Stimulated activated CD4-positive, alpha-beta T cell treated with anti-CD3 and anti-CD28 coated beads, Interleukin-2, amount 100 ng/mL, for 48 hours (primary cell): Measurements from ENCODE around the gene UNC50.
"Not testable (repeated sequence)": the region's sequence is repeated elsewhere in the genome, so short reads cannot be mapped to it uniquely, and the experiment has no call there.

ENCODE experiments used
- DNase-seq, 2 donors: peaks; one replicate each; pipeline ENCODE4 v3.0.0-alpha.2; 2020

The UNC50 gene

DNA sequence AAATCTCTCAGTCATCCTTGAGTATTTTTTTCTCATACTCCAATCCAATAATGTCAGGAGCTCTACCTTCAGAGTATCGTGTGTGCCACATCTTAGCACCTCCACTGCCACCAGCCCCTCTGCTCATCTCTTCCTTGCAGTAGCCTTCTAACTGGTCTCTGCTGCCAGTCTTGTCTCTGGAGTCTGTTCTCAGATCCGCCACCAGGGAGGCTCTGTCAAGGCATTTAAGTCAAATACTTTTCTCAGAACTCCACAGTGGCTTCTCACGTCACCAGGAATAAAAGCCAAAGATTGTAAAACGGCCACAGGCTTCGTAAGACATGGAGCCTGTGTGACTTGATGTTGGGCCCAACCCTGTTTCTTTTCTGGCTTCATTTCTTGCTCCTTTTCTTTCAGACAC lies 7.1 kb downstream of the UNC50 start:
- DNase-seq = no peak

DNA sequence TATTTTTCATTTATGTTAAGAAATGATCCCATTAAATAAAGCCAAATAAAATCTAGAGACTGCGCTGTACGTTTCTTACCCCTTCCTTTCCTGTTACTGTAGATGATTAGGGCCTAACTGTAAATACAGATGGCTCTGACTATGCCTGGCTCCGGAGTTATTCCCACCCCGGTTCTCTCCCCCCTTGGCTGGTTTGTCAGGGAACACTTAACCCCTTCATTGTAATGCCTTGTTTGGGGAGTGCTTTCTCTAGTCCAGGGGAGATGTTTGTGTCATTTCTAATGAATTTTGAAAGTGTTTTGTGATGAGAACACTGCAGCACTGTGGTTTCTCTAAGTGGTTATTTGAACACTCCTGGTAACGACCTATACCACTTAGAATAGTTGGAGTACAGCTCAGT lies 8.8 kb downstream of the UNC50 start:
- no peak for DNase-seq

DNA sequence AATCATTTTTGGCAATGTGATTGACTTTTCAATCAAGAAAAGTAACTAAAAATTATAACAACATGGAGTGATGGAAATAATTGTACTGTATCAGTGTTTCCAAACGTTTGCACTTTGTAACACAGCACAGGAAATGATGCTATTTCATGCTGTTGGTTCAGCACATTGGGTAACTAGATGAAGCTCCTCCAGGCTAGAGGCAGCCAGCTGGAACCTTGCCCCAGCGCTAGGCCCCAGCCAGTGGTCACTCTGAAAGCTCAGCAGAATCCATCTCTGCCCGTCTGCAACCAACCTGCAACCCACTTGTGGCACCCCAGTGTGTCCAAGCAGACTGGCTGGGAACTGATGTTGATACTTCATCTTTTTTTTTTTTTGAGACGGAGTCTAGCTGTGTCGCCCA lies 15.3 kb downstream of the UNC50 start:
- DNase-seq = no peak

DNA sequence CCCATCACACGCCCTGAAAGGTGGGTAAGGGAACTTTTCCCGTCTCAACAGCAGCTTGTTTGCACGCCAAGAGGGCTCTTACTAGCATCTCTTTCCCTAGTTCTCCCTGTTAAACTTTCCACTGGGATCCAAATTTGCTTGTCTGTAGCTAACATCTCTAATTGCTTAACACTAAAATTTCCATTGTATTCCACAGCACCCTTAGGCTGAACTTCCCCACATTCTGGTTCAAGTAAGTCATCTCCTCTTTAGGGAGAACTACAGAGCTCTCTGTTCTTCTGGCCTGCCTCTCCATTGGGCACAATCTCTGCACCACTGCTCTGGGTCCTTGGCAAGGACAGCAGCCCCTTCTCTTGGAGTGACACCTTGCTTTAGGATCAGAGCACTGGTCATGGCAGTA lies 24.0 kb downstream of the UNC50 start:
- no peak for DNase-seq

DNA sequence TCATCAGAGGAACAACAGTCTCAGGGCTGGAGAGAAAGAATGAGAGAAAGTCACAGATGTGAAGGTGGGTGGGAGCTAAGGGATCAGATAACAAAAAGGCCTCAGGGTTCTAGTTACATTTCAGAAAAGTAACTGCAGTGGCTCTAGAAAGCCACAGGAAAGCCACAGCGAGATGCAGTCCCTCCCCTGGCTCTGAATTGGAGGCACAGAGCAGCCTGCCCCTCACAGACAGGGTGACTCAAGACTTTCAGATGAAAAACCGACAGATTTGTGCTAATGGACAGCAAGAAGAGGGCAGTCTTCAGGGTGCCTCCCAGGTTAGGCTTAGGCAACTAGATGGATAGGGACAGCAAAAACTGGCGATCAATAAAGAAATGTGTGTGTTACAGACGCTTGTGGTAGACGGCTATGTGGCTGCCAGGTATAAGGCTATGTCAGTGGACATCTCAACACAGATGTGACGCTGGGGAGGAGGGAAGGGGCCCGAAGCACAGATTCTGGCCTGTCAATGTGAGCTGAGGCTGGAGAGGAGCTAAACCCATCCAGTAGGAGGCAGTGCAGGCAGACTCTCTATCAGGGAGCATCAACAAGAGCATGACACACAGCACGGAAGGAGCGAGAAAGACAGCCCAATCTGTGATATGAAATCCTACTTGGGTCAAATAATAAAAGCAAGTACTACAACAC lies 26.2 kb downstream of the UNC50 start:
- DNase-seq = peak; percentile 45 to 54

DNA sequence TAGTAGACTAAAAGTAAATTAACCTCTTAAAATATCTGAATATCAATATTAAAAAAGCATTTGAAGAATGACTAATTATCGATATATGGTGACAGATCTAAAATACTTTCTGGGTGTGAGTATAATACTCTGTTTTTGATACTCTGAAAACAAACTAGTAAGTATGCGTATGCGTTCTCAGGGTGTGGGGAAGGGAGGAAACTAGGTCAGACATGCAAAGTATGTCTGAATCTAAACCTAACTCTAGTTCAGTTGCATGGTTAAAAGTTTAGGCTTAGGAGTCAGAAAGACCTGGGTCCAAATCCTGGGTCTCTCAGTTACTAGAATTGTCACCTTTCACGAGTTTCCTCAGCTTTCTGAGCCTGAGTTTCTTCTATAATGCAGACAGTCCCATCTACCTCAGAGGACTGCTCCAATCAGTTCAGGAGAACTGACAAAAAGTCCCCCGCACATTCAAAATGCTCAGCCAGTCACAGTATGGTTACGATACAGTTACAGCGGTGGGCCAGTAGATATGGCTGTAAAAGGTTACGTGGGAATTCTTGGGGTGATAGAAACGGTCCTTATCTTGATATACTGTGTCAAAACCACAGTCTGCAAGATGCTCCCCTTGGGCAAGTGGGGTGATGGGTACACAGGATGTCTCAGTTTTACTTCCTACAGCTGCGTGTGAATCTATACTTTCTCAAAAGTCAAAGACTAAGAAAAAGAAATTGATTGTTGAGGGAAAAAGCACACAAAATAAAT lies 29.2 kb downstream of the UNC50 start:
- peak; percentile 23 to 41 for DNase-seq

DNA sequence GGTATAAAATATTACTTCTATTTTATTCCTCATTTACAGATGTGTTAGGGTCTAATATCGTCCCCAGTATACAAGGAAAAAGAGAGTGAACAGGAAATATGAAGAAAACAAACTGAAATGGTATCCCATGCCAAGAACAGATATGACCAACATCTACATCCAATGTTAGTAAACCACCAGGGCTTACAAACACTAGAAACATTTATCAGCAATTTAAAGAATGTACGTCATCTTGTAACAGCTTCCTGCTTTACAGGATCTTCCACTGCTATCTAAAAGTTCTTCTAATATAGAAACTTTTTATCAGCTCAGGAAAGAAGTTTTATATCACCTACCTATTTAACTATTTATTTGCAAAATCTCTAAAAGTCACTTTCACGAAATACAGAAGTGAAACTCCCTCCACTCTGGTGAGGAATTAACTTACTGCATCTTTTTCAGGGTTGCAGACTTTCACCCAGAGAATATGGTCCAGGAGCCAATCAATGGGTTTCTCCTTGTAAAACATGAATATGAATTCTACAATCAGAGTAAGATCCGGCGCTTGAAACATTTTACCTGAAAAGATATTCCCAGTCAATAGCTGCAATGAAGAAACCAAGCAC lies 35.2 kb downstream of the UNC50 start:
- no peak for DNase-seq

DNA sequence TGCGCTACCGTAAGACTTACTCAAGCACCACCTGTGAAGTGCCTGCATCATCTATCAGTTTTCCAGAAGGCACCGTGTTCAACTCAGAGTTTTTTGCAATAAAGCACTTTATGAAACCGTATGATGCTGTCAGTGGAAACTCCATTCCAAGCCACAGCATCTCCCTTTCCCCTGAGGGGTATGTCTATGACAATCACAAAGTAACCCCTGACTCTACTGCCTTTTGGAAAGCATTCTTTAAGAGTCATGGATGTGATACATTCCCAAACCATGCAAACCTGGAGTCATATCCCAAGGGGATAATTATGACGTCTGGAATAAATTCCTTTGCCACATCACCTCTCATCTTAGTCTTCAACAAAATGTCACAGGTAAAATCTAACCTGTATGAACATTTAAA lies 39.2 kb downstream of the UNC50 start:
- no peak for DNase-seq

DNA sequence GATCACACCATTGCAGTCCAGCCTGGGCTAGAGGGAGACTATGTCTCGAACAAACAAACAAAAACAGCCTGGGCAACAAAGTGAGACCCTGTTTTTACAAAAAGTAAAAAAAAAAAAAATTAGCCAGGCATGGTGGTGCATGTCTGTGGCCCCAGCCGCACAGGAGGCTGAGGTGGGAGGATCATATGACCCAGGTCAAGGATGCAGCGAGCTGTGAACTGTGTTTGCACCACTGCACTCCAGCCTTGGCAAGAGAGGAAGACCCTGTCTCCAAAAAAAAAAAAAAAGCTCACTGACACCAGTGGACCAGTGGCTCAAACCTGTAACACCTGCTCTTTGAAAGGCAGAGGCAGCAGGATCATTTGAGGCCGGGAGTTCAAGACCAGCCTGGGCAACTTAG lies 40.1 kb downstream of the UNC50 start:
- DNase-seq = no peak

DNA sequence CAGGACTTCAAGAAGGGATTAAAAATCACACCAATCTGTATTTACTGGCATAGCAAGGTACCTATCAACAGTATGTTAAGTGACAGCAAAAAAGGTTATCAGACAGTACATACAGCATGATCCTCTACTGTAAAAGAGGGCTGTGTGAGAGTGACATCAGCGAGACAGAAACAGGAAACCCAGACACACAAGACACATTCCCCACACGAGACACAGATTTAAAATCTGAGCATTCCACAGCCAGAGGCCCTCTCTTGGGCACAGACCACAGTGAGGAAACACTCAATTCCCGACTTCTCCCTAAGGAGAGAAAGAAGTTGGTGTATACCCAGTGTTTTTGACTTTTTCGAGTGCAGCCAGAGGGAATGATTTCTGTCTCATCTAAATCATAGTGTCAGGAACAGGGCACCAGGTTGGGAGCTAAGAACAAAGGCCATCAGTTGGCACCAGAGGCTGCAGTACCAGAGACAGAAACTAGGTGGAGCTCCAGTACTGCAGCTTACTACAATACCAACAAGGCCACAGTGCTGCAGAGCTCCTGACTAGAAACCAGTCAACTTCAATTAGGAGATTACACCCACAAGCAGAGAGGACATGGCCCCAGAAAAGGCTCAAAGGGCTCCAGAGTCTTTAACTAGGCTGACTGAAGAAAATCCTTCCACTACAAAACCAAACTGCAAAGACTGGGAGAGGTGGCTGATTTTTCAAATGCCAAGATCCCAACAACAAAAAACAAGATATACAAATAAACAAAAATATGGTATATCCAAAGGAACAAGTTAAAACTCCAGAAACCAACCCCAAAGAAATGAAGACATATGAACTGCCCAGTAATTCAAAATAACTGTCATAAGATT lies 41.0 kb downstream of the UNC50 start:
- DNase-seq = peak; percentile 81 to 82

DNA sequence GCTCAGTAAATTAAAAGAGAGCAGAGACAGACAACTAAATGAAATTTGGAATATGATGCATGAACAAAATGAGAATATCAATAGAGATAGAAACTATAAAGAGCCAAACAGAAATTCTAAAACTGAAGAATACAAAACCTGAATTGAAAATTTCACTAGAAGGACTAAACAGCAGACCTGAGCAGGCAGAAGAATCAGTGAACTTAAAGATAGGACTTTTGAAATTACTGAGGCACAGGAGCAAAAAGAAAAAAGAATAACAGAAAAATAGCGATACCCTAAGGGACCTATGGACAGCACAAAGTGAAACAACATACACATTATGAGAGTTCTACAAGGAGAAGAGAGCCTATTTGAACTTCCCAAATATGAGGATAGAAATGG lies 41.6 kb downstream of the UNC50 start:
- DNase-seq = no peak

DNA sequence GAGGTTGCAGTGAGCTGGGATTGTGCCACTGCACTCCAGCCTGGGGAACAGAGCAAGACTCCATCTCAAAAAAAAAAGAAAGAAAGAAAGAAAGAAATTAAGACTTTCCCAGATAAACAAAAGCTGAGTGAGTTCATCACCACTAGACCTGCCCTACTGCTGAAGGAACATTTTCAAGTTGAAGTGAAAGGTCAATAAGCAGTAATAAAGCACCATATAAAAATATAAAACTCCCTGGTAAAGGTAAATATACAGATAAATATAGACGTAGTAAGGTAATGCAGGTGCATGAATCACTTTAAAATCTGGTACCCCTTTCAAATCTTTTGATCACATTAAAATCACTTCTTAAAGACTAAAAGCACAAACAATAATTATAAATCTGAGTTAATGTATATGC lies 42.6 kb downstream of the UNC50 start:
- DNase-seq = no peak

DNA sequence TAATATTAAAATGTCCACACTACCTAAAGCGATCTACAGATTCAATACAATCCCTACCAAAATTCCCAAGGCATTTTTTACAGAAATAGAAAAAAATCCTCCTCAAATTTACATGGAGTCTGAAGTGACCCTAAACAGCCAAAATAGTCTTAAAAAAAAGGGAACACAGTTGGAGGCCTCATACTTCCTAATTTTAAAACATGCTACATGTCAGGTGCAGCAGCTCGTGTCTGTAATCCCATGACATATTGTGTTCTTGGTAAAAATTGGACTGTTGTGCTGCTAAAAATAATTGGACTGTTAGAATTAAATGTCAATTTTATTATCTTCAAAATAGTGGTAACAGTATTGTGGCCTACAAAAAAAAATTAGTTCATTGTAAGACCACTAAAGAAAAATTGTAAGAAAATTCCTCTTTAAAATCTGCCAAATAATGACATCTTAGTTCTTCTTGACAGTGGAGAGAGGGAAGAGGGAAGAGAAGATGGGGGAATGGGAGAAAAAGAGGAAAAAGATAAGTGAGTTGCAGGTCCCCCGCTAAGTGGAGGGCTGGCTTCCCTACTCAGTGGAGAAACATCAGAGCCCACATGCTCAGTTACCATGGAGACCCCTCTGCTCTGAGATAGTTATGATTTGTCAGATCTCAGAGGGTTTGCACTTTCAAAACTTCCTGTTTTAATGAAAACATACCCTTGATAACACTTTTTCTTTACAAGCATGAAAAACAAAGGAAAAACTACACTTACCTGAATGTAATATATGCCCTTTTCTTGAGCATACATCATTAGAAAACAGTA lies 46.5 kb downstream of the UNC50 start:
- no peak for DNase-seq

DNA sequence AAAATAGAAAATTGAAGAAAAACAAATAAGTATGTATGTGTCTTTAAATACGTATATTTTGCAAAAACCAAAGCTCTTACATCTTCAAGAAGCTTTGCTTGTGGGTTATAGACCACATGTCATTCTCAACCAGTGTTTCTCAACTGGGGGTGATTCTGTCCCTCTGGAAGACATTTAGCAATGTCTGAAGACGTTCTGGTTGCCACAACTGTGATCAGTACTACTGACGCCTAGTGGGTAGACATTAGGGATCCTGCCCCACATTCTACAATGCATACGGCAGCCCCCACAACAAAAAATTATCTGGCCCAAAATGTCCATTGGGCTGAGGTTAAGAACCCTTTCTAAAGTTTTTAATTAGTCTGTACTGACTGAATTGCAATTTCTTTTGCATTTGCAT lies 48.4 kb downstream of the UNC50 start:
- DNase-seq = no peak

DNA sequence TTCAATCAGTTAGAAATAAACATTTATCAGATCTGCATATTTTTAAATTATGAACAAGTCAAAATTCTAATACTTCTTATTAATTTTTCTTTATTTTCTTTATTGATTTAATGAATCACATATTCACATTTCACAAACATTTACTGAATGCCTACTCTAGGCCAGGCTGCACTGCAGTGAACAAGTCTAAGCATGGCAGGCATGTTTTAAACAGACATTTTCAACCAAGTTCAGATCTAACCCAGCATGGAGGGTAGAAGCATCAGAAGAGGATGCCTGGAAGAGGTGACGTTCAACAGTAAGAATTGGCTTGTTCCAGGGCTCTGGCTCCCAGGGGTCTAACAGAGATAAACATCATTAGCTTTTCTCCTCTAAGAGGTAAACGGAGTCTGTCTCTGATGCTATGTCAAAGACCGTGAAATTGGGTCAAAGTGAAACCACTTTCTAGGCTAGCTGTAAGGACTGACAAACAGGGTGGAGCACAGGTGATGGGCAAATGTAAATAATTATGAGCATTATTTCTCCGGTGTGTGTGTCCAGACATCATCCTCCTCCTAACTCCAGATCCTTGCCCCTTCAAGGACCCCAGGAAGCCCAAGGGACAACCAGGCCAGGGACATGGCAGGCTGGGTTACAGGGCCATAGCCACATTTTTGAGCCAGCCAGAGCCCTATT lies 50.6 kb downstream of the UNC50 start:
- DNase-seq = peak in 1 of 2 donors; percentile 15

DNA sequence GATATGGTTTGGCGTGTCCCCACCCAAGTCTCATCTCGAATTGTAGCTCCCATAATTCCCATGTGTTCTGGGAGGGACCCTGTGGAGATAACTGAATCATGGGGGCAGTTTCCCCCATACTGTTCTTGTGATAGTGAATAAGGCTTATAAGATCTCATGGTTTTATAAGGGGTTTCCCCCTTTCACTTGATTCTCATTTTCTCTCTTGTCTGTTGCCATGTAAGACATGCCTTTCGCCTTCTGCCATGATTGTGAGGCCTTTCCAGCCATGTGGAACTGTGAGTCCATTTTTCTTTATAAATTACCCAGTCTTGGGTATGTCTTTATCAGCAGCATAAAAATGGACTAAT lies 51.1 kb downstream of the UNC50 start:
- not testable (repeated sequence) for DNase-seq

DNA sequence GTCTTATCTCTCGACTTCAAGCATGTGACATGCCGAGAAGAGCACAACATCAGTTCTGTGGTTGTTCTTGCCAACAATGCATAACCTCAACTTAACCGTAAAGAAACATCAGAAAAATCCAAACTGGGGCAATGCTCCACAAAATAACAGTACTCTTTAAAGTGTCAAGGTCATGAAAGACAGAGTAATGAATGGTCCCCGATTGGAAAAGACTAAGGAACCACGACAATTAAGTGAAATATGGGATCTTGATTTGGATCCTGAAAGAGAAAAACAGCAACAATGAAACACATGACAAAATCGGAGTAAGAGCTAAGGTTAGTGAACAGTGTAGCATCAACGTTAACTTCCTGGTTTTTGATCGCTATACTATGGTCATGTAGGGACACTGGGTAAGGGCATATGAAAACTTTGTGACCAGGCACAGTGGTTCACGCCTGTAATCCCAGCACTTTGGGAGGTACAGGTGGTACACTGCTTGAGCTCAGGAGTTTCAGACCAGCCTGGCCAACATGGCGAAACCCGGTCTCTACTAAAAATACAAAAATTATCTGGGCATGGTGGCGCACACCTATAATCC lies 55.2 kb downstream of the UNC50 start:
- DNase-seq = no peak

DNA sequence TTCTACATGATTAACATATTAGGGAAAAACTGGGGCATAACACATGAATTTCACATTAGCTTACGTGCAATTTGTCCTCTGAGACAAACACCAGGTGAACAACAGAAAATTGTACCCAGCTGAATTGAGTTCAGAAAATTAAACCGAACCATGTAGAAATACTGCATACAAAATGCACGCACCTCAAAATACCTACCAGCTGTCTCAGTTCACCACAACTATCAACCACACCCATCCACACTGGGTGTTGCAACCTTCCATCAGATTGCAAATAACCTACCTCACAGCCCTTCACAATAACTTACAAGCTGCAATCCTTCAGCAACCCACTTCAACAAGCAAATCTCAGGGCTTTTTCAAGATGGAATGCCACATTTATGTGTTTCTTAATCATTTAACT lies 55.9 kb downstream of the UNC50 start:
- peak in 1 of 2 donors; percentile 21 for DNase-seq

DNA sequence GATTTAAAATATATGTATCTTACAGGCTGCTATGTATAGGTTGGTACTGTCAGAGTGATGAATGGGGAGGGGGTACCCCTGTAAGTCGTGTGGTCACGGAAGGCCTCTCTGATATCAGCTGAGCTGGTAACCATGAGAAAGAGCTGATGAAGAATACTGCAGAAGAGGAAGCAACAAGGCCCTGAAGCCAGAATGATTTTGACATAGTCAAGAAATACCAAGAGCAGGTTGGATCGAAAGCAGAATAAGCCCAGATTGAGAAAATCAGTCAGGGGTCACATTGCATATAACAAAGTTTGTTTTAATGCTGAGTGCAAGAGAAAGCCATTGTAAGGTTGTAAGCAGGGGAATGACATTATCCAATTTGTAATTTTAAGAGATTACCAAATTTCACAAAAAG lies 57.3 kb downstream of the UNC50 start:
- no peak for DNase-seq
